Kidney capillary endothelial cell (primary cell): ENCODE measurements around the gene PLK2.

Experiments
- DNase-seq: peaks from one replicate; pipeline ENCODE4 v3.0.0-alpha.2; 2018; ENCODE audit warnings: low spot score

The PLK2 gene

GRCh38 chr5:58450018-58450417 is 9.9 kb downstream of the PLK2 start:
- no peak for DNase-seq

DNA sequence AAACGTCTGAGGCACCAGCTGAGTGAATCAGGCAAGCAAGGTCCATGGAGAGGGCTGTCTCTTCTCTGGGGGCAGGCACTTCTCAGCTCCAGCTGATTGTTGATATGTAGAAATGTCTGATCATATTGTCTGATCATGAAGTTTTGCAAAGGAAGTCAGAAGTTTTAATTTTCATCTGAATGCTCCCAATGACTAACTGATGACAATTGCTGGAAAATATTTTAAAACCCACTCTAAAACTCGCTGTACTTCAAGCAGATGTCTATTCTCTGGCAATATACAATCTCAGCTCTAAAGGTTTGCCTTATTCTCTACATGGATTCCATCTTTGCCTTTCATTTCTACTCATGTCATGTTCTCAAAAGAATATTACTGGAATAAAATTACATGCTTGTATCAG is 12.7 kb downstream of the PLK2 start:
- no peak for DNase-seq

DNA sequence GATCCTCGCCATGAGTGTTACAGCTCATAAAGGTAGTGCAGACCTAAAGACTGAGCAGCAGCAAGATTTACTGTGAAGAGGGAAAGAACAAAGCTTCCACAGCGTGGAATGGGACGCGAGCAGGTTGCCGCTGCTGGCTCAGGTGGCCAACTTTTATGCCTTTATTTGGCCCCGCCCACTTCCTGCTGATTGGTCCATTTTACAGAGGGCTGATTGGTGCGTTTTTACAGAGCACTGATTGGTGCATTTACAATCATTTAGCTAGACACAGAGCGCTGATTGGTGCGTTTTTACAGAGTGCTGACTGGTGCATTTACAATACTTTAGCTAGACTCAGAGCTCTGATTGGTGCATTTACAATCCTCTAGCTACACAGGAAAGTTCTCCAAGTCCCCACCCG is 13.9 kb downstream of the PLK2 start:
- DNase-seq, result no peak

DNA sequence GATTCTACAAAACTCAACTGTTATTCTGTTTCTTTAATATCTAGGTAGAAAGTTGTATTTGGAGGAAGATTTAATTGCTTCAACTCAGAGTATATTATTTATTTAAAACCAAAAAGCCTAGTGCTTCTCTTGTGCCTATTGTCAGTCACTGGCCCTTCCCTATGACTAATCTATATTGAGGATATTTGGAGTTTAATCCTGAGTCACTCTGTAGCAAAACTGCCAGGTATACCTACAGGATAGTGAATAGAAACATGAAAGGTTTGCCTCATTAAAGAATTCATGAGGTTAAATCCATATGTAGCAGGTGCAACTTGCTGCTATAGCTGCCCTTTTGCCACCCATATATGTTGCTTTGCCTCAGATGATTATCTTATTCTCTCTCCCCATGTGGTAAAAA is 15.1 kb downstream of the PLK2 start:
- DNase-seq, result no peak

GRCh38 chr5:58440901-58441460 is 18.9 kb downstream of the PLK2 start:
- DNase-seq, result no peak

GRCh38 chr5:58439094-58439644 is 20.7 kb downstream of the PLK2 start:
- no peak for DNase-seq

GRCh38 chr5:58437661-58438060 is 22.2 kb downstream of the PLK2 start:
- DNase-seq, result no peak

DNA sequence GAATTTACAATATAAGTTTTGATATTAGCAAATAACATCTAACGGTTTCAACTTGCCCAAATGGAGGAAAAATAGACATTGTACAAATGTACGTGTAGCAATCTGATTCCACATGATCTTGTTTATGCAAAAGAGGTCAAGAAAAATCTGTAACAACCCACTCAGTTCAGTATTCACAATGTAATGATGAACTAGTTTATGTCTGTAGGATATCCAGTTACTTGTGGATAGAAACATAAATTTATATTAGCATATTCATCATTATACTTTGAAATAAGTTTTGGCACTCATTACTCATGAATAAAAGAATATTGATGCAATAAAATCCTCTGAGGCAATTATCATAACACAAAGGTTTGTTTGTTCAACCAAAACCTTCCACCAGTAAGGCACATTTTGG is 28.1 kb downstream of the PLK2 start:
- DNase-seq, result no peak

DNA sequence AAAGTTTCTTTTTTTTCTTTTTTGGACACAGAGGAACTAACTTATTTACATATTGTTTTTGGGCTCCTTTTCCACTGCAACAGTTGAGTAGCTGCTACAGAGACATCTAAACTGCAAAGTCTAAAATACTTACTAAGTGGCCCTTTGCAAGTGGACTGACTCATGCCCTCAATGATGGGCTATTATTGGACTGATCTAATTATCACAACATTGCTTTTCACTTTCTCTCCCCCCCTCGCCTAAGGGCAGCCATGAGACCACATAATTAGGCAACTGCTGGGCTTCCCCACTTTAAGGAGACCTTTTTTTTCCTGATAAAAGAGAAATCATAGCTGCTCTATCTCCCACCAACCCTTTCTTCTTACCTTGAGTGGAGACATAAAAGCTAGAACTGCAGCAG is 47.0 kb downstream of the PLK2 start:
- DNase-seq, result no peak

DNA sequence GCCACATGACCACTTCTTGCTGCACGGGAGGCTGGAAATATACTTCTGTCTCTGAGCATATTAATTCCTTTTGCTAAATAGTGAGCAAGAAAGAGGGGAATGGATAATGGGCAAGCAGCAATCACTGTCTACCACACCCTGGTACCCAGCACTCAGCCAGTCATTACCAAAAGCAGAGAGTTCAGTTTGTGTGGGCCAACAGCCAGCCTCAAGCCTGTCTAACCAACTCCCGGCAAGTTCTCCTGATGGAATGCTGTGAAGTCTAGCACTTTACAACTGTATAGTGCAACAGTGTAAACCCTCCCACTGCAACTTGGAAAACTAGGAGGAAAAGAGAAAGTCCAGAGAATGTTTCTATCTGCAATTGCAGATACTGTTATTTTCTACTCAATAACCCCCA is 47.8 kb downstream of the PLK2 start:
- DNase-seq, result no peak

DNA sequence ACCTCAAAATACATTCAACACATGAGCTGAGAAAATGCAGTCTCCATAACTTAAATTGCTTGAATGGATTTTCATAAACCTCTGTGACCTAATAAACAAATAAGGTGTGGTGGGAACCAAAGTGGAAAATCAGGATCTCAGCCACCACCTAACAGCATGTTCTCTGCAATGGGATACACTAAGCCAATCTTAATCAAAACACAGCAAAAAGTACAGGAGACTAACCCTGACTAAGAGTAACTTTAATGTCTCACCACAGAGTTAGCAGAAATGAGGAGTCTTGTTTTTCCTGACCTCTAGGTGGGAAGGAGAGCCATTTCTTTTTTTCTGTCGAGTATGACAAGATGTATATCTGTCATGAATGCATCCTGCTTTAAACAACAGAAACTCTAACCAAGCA is 48.5 kb downstream of the PLK2 start:
- no peak for DNase-seq

GRCh38 chr5:58410441-58410840 is 49.4 kb downstream of the PLK2 start:
- DNase-seq, result peak; percentile 76

DNA sequence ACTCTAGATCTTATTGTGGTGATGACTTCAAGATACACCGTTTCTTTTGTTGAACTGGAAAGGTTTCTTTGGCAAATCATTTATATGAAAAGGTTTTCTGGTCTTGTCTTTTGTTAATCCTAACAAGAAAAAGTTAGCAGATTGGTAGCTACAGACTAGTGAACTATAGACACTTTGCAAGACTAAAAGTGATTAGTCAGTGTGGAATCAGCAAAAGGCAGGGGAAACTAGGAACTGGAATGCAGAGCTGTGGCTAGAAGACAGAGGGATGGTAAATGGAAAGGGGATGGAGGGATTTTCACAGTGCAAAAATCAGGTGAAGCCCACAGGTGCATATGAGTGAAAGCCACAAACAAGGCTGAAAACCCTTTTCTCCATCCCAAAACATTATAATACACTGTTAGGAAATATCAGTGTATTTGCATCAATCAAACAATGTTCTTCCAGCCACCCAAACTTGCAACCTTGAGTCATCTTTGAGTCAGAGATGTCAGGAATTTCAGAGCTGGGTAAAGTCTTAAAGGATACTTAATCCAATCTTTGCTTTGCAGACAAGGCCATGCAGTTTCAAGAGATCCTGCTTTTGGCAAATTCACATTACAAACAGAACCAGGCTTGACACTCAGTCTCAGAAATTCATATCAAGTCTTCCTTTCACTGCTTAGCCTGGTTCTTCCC is 52.7 kb downstream of the PLK2 start:
- peak; percentile 80 for DNase-seq

- no peak for DNase-seq
Measured at GRCh38 chr5:58406394-58406793, 53.5 kb downstream of the PLK2 start.

- DNase-seq, result no peak
Measured at GRCh38 chr5:58405175-58405574, 54.7 kb downstream of the PLK2 start.

DNA sequence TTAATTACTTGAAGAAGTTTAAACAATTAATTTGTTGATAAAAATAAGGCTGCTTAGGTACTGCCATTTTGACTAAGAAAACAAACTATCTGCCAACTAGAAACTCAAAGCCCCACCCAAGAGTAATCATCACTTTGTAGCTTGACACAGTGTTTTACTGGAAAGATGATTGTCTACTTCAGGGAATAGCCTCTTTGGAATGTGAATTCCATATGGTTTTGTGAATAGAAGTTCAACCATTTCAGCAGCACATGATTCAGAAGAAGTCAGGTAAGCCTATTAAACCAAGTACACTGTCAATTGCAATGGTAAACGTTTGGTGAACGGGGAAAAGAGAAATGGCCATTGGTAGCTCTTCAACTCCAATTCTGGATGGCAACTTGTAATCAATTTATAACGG is 55.2 kb downstream of the PLK2 start:
- DNase-seq, result no peak
